Measurements from ENCODE around the gene TSPAN9. TPM values are rescaled to one million over a fixed set of nuclear protein-coding genes. Genes with fewer than 3 reads are reported as not detected.

The TSPAN9 gene
- total and polyA plus RNA-seq, 4 donors = 23.0 to 72.3 (median 33.9) TPM

GRCh38 chr12:3122841-3123678 lies 45.9 kb downstream of the TSPAN9 start:
- ATAC-seq (ENCODE audit: insufficient read depth, low FRiP score) (peak; percentile 35), DNase-seq (peak; percentile 31 to 74 (median 50))
- no peaks in the 10 kb centered on the region for H3K27me3 ChIP-seq (ENCODE audit: control insufficient read depth in 3 of 3, insufficient read depth in 3 of 3, low read length in 2 of 3)
- H3K4me3 ChIP-seq = no peak overlapping the region
- no peak for TF ChIP-seq CTCF (IDR thresholded peaks at IDR 0.05; ENCODE audit: control extremely low read depth, extremely low read depth)
- WGBS, 2 donors = 34 to 41% methylated on average over 13 of the region's 13 CpGs
- no peak overlapping the region for H3K9ac ChIP-seq (ENCODE audit: insufficient read depth in 1 of 2, low read length in 2 of 2)
- peak overlapping the region; percentile 55 to 85 for H3K27ac ChIP-seq (ENCODE audit: low read depth in 1 of 2, low read length in 1 of 2)
- H3K9me3 ChIP-seq (ENCODE audit: control insufficient read depth in 4 of 4, insufficient read depth in 3 of 4, low read length in 3 of 4) = peaks cover 0 to 2% (median 0%) of the 10 kb centered on the region in 4 donors
- H3K36me3 ChIP-seq (ENCODE audit: control insufficient read depth in 4 of 4, insufficient read depth in 4 of 4, low read length in 4 of 4) = peaks cover 0 to 4% (median 2%) of the 10 kb centered on the region in 4 donors
- peaks cover 9 to 34% (median 14%) of the 10 kb centered on the region in 5 donors for H3K4me1 ChIP-seq (ENCODE audit: control insufficient read depth in 5 of 5, insufficient read depth in 5 of 5, low read length in 5 of 5)

GRCh38 chr12:3123729-3124128 lies 46.5 kb downstream of the TSPAN9 start:
- no peak for TF ChIP-seq CTCF (IDR thresholded peaks at IDR 0.05; ENCODE audit: control extremely low read depth, extremely low read depth)
- Histone ChIP-seq H3K9ac (ENCODE audit: insufficient read depth in 1 of 2, low read length in 2 of 2) (no peak overlapping the region), H3K27me3 (ENCODE audit: control insufficient read depth in 3 of 3, insufficient read depth in 3 of 3, low read length in 2 of 3) (no peaks in the 10 kb centered on the region), H3K4me3 (no peak overlapping the region), H3K9me3 (ENCODE audit: control insufficient read depth in 4 of 4, insufficient read depth in 3 of 4, low read length in 3 of 4) (peaks cover 0 to 2% (median 0%) of the 10 kb centered on the region in 4 donors), H3K4me1 (ENCODE audit: control insufficient read depth in 5 of 5, insufficient read depth in 5 of 5, low read length in 5 of 5) (peaks cover 9 to 31% (median 14%) of the 10 kb centered on the region in 5 donors), H3K27ac (ENCODE audit: low read depth in 1 of 2, low read length in 1 of 2) (peak overlapping the region; percentile 52 to 66), H3K36me3 (ENCODE audit: control insufficient read depth in 4 of 4, insufficient read depth in 4 of 4, low read length in 4 of 4) (peaks cover 0 to 4% (median 2%) of the 10 kb centered on the region in 4 donors)
- DNase-seq (no peak), ATAC-seq (ENCODE audit: insufficient read depth, low FRiP score) (no peak)
- WGBS, 2 donors = 53 to 68% methylated on average over 4 of the region's 4 CpGs

- Histone ChIP-seq H3K36me3 (ENCODE audit: control insufficient read depth in 4 of 4, insufficient read depth in 4 of 4, low read length in 4 of 4) (peaks cover 0 to 5% (median 2%) of the 10 kb centered on the region in 4 donors), H3K27me3 (ENCODE audit: control insufficient read depth in 3 of 3, insufficient read depth in 3 of 3, low read length in 2 of 3) (no peaks in the 10 kb centered on the region), H3K4me3 (no peak overlapping the region), H3K9me3 (ENCODE audit: control insufficient read depth in 4 of 4, insufficient read depth in 3 of 4, low read length in 3 of 4) (peaks cover 0 to 2% (median 0%) of the 10 kb centered on the region in 4 donors), H3K9ac (ENCODE audit: insufficient read depth in 1 of 2, low read length in 2 of 2) (no peak overlapping the region), H3K27ac (ENCODE audit: low read depth in 1 of 2, low read length in 1 of 2) (no peak overlapping the region), H3K4me1 (ENCODE audit: control insufficient read depth in 5 of 5, insufficient read depth in 5 of 5, low read length in 5 of 5) (peaks cover 4 to 24% (median 9%) of the 10 kb centered on the region in 5 donors)
- WGBS, 2 donors = 84 to 91% methylated on average over 1 of the region's 1 CpG
- TF ChIP-seq CTCF (IDR thresholded peaks at IDR 0.05; ENCODE audit: control extremely low read depth, extremely low read depth) = no peak
- DNase-seq = no peak
- ATAC-seq (ENCODE audit: insufficient read depth, low FRiP score) = no peak
These were observed 47.7 kb downstream of the TSPAN9 start for GRCh38 chr12:3124917-3125316.
